Measurements from ENCODE around the gene TAS2R16.
"Not testable (repeated sequence)": the region's sequence is repeated elsewhere in the genome, so short reads cannot be mapped to it uniquely, and the experiment has no call there.

Gene TAS2R16

DNA sequence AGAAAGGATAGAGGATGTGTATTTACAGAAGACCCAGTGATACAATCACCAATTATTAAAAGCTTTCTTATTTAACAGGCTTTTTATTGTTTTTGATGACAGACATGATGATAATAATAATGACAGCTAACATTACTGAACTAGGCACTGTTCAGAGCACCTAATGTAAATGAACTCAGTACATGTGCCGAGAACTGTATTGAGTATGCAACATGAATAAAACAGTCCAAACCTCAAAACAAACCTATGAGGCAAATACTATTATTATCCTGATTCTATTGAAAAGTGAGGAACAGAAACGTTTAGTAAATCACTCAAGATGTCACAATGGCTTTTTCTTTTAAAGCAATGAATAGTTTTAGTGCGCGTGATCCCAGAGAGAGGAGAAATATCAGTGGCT lies 27.1 kb downstream of the TAS2R16 start:
- H3K27me3 ChIP-seq (ENCODE audit: insufficient read depth, poor library complexity, severe bottlenecking): no peaks in the 10 kb centered on the region
- TF ChIP-seq, protein P1, sequence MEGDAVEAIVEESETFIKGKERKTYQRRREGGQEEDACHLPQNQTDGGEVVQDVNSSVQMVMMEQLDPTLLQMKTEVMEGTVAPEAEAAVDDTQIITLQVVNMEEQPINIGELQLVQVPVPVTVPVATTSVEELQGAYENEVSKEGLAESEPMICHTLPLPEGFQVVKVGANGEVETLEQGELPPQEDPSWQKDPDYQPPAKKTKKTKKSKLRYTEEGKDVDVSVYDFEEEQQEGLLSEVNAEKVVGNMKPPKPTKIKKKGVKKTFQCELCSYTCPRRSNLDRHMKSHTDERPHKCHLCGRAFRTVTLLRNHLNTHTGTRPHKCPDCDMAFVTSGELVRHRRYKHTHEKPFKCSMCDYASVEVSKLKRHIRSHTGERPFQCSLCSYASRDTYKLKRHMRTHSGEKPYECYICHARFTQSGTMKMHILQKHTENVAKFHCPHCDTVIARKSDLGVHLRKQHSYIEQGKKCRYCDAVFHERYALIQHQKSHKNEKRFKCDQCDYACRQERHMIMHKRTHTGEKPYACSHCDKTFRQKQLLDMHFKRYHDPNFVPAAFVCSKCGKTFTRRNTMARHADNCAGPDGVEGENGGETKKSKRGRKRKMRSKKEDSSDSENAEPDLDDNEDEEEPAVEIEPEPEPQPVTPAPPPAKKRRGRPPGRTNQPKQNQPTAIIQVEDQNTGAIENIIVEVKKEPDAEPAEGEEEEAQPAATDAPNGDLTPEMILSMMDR (IDR thresholded peaks at IDR 0.05; ENCODE audit: poor library complexity, severe bottlenecking): no peak
- no peaks in the 10 kb centered on the region for H3K9me3 ChIP-seq (ENCODE audit: severe bottlenecking)
- no peak for DNase-seq (ENCODE audit: low spot score)
- no peak overlapping the region for H3K4me3 ChIP-seq (ENCODE audit: severe bottlenecking)
- no peaks in the 10 kb centered on the region for H3K4me1 ChIP-seq (ENCODE audit: insufficient read depth, poor library complexity, severe bottlenecking)
- ATAC-seq (ENCODE audit: low read depth): no peak
- no peak overlapping the region for H3K27ac ChIP-seq (ENCODE audit: poor library complexity, severe bottlenecking)
- H3K36me3 ChIP-seq (ENCODE audit: low read depth): no peaks in the 10 kb centered on the region

- no peak overlapping the region for H3K27ac ChIP-seq (ENCODE audit: poor library complexity, severe bottlenecking)
- ATAC-seq (ENCODE audit: low read depth): no peak
- no peak overlapping the region for H3K4me3 ChIP-seq (ENCODE audit: severe bottlenecking)
- TF ChIP-seq, protein P1 (IDR thresholded peaks at IDR 0.05; ENCODE audit: poor library complexity, severe bottlenecking): no peak
- no peaks in the 10 kb centered on the region for H3K9me3 ChIP-seq (ENCODE audit: severe bottlenecking)
- no peaks in the 10 kb centered on the region for H3K4me1 ChIP-seq (ENCODE audit: insufficient read depth, poor library complexity, severe bottlenecking)
- no peaks in the 10 kb centered on the region for H3K36me3 ChIP-seq (ENCODE audit: low read depth)
- no peaks in the 10 kb centered on the region for H3K27me3 ChIP-seq (ENCODE audit: insufficient read depth, poor library complexity, severe bottlenecking)
- no peak for DNase-seq (ENCODE audit: low spot score)
Observed at GRCh38 chr7:122965306-122965705, 30.2 kb downstream of the TAS2R16 start.

GRCh38 chr7:122953678-122954077 lies 41.8 kb downstream of the TAS2R16 start:
- not testable (repeated sequence) for H3K36me3 ChIP-seq (ENCODE audit: low read depth); H3K4me3 ChIP-seq (ENCODE audit: severe bottlenecking); DNase-seq (ENCODE audit: low spot score); ATAC-seq (ENCODE audit: low read depth); H3K9me3 ChIP-seq (ENCODE audit: severe bottlenecking); H3K27me3 ChIP-seq (ENCODE audit: insufficient read depth, poor library complexity, severe bottlenecking); H3K4me1 ChIP-seq (ENCODE audit: insufficient read depth, poor library complexity, severe bottlenecking); H3K27ac ChIP-seq (ENCODE audit: poor library complexity, severe bottlenecking)

DNA sequence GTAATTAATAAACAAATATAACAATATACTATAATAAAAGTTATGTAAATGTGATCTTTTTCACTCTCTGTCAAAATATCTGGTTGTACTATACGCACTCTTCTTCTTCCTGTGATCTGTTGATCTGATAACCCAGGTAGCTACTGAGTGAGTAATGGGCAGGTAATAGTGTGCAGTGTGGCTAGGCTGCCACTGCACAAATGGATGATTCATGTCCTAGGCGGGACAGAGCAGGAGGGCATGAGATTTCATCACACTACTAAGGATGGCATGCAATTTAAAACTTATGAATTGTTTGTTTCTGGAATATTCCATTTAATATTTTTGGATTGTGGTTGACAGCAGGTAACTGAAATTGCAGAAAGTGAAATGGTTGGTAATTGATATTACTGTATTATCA lies 44.5 kb downstream of the TAS2R16 start:
- Histone ChIP-seq H3K36me3 (ENCODE audit: low read depth) (no peaks in the 10 kb centered on the region), H3K4me1 (ENCODE audit: insufficient read depth, poor library complexity, severe bottlenecking) (no peaks in the 10 kb centered on the region), H3K4me3 (ENCODE audit: severe bottlenecking) (no peak overlapping the region), H3K27ac (ENCODE audit: poor library complexity, severe bottlenecking) (no peak overlapping the region), H3K9me3 (ENCODE audit: severe bottlenecking) (no peaks in the 10 kb centered on the region), H3K27me3 (ENCODE audit: insufficient read depth, poor library complexity, severe bottlenecking) (no peaks in the 10 kb centered on the region)
- DNase-seq (ENCODE audit: low spot score): no peak
- peak; percentile 58; the same call in 2 of the 3 replicates for ATAC-seq (ENCODE audit: low read depth)
- TF ChIP-seq, protein P1 (IDR thresholded peaks at IDR 0.05; ENCODE audit: poor library complexity, severe bottlenecking): no peak

GRCh38 chr7:122949186-122949585 lies 46.3 kb downstream of the TAS2R16 start:
- Histone ChIP-seq H3K27me3 (ENCODE audit: insufficient read depth, poor library complexity, severe bottlenecking) (no peaks in the 10 kb centered on the region), H3K27ac (ENCODE audit: poor library complexity, severe bottlenecking) (no peak overlapping the region), H3K4me1 (ENCODE audit: insufficient read depth, poor library complexity, severe bottlenecking) (no peaks in the 10 kb centered on the region), H3K36me3 (ENCODE audit: low read depth) (no peaks in the 10 kb centered on the region), H3K4me3 (ENCODE audit: severe bottlenecking) (no peak overlapping the region), H3K9me3 (ENCODE audit: severe bottlenecking) (no peaks in the 10 kb centered on the region)
- TF ChIP-seq, protein P1 (IDR thresholded peaks at IDR 0.05; ENCODE audit: poor library complexity, severe bottlenecking): no peak
- DNase-seq (ENCODE audit: low spot score) (no peak), ATAC-seq (ENCODE audit: low read depth) (no peak)

Data from RWPE2 (cell line).